Liver (tissue), 9 donors: Measurements from ENCODE around the gene P2RY8. TPM values are rescaled to one million over a fixed set of nuclear protein-coding genes. Genes with fewer than 3 reads are reported as not detected.

ENCODE experiments used
- DNase-seq: peaks from one replicate; pipeline ENCODE4 v3.0.0-alpha.2; 2017; ENCODE audit warnings: low spot score
- H3K27ac ChIP-seq, 2 donors: one replicate each; pipeline ENCODE4 v1.7.0; 2013; ENCODE audit warnings: inconsistent platforms in 2 of 2, low read length in 2 of 2, control low read depth in 1 of 2, low read depth in 1 of 2, mild to moderate bottlenecking in 1 of 2
- H3K27me3 ChIP-seq, 4 donors: one replicate each; pipeline versions ENCODE4 v1.6.1 to v1.7.0; 2013; ENCODE audit warnings: low read length in 3 of 4, inconsistent platforms in 1 of 4, mild to moderate bottlenecking in 1 of 4, moderate library complexity in 1 of 4; ENCODE audit not compliant: control insufficient read depth in 4 of 4, insufficient read depth in 4 of 4
- H3K36me3 ChIP-seq, 4 donors: one replicate each; pipeline versions ENCODE4 v1.6.1 to v1.7.0; 2013; ENCODE audit warnings: low read length in 3 of 4, mild to moderate bottlenecking in 3 of 4, low read depth in 1 of 4, moderate library complexity in 1 of 4; ENCODE audit not compliant: control insufficient read depth in 4 of 4, insufficient read depth in 3 of 4
- H3K4me1 ChIP-seq, 4 donors: one replicate each; pipeline versions ENCODE4 v1.6.1 to v1.7.0; 2013; ENCODE audit warnings: low read length in 3 of 4, mild to moderate bottlenecking in 3 of 4, moderate library complexity in 1 of 4; ENCODE audit not compliant: control insufficient read depth in 4 of 4, insufficient read depth in 4 of 4
- H3K4me3 ChIP-seq, 3 donors: one replicate each; pipeline versions ENCODE4 v1.6.1 to v1.7.0; 2013; ENCODE audit warnings: low read length in 3 of 3, control low read depth in 1 of 3, low read depth in 1 of 3, mild to moderate bottlenecking in 1 of 3
- H3K9ac ChIP-seq, 2 donors: one replicate each; pipeline ENCODE4 v1.7.0; 2013; ENCODE audit warnings: low read length in 2 of 2, mild to moderate bottlenecking in 2 of 2, moderate library complexity in 2 of 2, control low read depth in 1 of 2, low read depth in 1 of 2
- H3K9me3 ChIP-seq, 4 donors: one replicate each; pipeline versions ENCODE4 v1.6.1 to v1.7.0; 2013; ENCODE audit warnings: low read length in 3 of 4; ENCODE audit not compliant: control insufficient read depth in 4 of 4
- ATF3 ChIP-seq: IDR thresholded peaks from 2 replicates; pipeline ENCODE4 v1.6.1; 2016; ENCODE audit warnings: antibody characterized with exemption
- EGR1 ChIP-seq, 2 donors: IDR thresholded peaks; 2 replicates each; pipeline ENCODE4 v1.6.1; 2016 to 2018; ENCODE audit warnings: antibody characterized with exemption in 2 of 2, low read depth in 2 of 2
- FOXA1 ChIP-seq: IDR thresholded peaks from 2 replicates; pipeline ENCODE4 v1.6.1; 2016; ENCODE audit warnings: antibody characterized with exemption
- FOXA2 ChIP-seq: IDR thresholded peaks from 2 replicates; pipeline ENCODE4 v1.6.1; 2016; ENCODE audit warnings: antibody characterized with exemption
- GABPA ChIP-seq, 2 donors: IDR thresholded peaks in 1 of 2; conservative IDR thresholded peaks in 1 of 2; 2 replicates each; pipeline ENCODE4 v1.6.1; 2016; ENCODE audit warnings: antibody characterized with exemption in 2 of 2, mild to moderate bottlenecking in 1 of 2, moderate library complexity in 1 of 2
- HNF4A ChIP-seq, 2 donors: conservative IDR thresholded peaks; 2 replicates each; pipeline ENCODE4 v1.6.1; 2016; ENCODE audit warnings: antibody characterized with exemption in 2 of 2, mild to moderate bottlenecking in 2 of 2
- HNF4G ChIP-seq: IDR thresholded peaks from 2 replicates; pipeline ENCODE4 v1.6.1; 2016; ENCODE audit warnings: antibody characterized with exemption
- NR2F2 ChIP-seq: IDR thresholded peaks from 2 replicates; pipeline ENCODE4 v1.6.1; 2016; ENCODE audit warnings: antibody characterized with exemption
- RAD21 ChIP-seq, 2 donors: IDR thresholded peaks; 2 replicates each; pipeline ENCODE4 v1.6.1; 2016; ENCODE audit warnings: antibody characterized with exemption in 2 of 2, mild to moderate bottlenecking in 2 of 2
- RXRA ChIP-seq, 2 donors: IDR thresholded peaks; 2 replicates each; pipeline ENCODE4 v1.6.1; 2017 to 2018; ENCODE audit warnings: antibody characterized with exemption in 2 of 2, mild to moderate bottlenecking in 1 of 2
- SP1 ChIP-seq: IDR thresholded peaks from 2 replicates; pipeline ENCODE4 v1.6.1; 2018; ENCODE audit warnings: antibody characterized with exemption, mild to moderate bottlenecking
- TAF1 ChIP-seq: conservative IDR thresholded peaks from 2 replicates; pipeline ENCODE4 v1.6.1; 2016; ENCODE audit warnings: antibody characterized with exemption, mild to moderate bottlenecking
- YY1 ChIP-seq: IDR thresholded peaks from 2 replicates; pipeline ENCODE4 v1.6.1; 2016; ENCODE audit warnings: antibody characterized with exemption, mild to moderate bottlenecking
- WGBS: extraction: QIAGEN DNeasy Blood & Tissue Kit; methylation state at CpG from one replicate; pipeline ENCODE4 v1.1.7; 2013; 5-methylcytosine and 5-hydroxymethylcytosine counted together
- polyA plus RNA-seq, 2 donors: library from polyadenylated mRNA; stranded (reverse) in 1 of 2; unstranded in 1 of 2; fragments of 200-250 nt in 1 of 2; fragments of >200 nt in 1 of 2; fragmentation: Nextera tagmentation in 1 of 2; extraction: Ambion mirVana in 1 of 2; gene quantifications; one replicate each; pipeline versions ENCODE4 v1.2.1 to v1.2.3, GENCODE V29; 2013 to 2015
- total RNA-seq, 2 donors: library from RNA; depleted of rRNA; stranded (reverse); fragments of >200 nt; gene quantifications; one replicate each; pipeline ENCODE4 v1.2.3, GENCODE V29; 2014
- TF ChIP-seq, protein P1 (sequence below): IDR thresholded peaks from 2 replicates; pipeline ENCODE4 v1.6.1; 2016; ENCODE audit warnings: antibody characterized with exemption
- TF ChIP-seq, protein P2 (sequence below): IDR thresholded peaks from 2 replicates; pipeline ENCODE4 v1.6.1; 2016; ENCODE audit warnings: antibody characterized with exemption, mild to moderate bottlenecking
- TF ChIP-seq, protein P3 (sequence below): IDR thresholded peaks from 2 replicates; pipeline ENCODE4 v1.6.1; 2016; ENCODE audit warnings: antibody characterized with exemption
- donor health status: healthy.
- donor health status: healthy.
- donor health status: healthy.
- donor health status: healthy.
- donor health status: healthy.

The P2RY8 gene
- total and polyA plus RNA-seq, 4 donors: 0.24 to 4.4 (median 0.59) TPM

GRCh38 chrX:1487401-1487800 is 49.6 kb downstream of the P2RY8 start:
- H3K4me3 ChIP-seq: no peak overlapping the region
- no peaks in the 10 kb centered on the region for H3K36me3 ChIP-seq
- no peak overlapping the region for H3K9ac ChIP-seq
- TF ChIP-seq EGR1 (IDR thresholded peaks at IDR 0.05; ENCODE audit: low read depth in 2 of 2): no peak
- TF ChIP-seq NR2F2: no peak
- TF ChIP-seq, protein P1, sequence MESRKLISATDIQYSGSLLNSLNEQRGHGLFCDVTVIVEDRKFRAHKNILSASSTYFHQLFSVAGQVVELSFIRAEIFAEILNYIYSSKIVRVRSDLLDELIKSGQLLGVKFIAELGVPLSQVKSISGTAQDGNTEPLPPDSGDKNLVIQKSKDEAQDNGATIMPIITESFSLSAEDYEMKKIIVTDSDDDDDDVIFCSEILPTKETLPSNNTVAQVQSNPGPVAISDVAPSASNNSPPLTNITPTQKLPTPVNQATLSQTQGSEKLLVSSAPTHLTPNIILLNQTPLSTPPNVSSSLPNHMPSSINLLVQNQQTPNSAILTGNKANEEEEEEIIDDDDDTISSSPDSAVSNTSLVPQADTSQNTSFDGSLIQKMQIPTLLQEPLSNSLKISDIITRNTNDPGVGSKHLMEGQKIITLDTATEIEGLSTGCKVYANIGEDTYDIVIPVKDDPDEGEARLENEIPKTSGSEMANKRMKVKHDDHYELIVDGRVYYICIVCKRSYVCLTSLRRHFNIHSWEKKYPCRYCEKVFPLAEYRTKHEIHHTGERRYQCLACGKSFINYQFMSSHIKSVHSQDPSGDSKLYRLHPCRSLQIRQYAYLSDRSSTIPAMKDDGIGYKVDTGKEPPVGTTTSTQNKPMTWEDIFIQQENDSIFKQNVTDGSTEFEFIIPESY: no peak
- no peak for TF ChIP-seq RAD21 (IDR thresholded peaks at IDR 0.05)
- TF ChIP-seq SP1: no peak
- TF ChIP-seq GABPA (IDR thresholded peaks at IDR 0.05 in 1 of 2, conservative IDR thresholded peaks at IDR 0.05 in 1 of 2): no peak
- TF ChIP-seq TAF1: no peak
- TF ChIP-seq ATF3: no peak
- no peak for TF ChIP-seq FOXA1
- TF ChIP-seq YY1: no peak
- TF ChIP-seq FOXA2: no peak
- WGBS: 82% methylated on average over 5 of the region's 5 CpGs
- no peaks in the 10 kb centered on the region for H3K27me3 ChIP-seq
- H3K4me1 ChIP-seq: no peaks in the 10 kb centered on the region
- peak overlapping the region in 1 of 2 donors; percentile 2 for H3K27ac ChIP-seq
- DNase-seq: no peak
- peaks cover 0 to 6% (median 0%) of the 10 kb centered on the region in 4 donors for H3K9me3 ChIP-seq

DNA sequence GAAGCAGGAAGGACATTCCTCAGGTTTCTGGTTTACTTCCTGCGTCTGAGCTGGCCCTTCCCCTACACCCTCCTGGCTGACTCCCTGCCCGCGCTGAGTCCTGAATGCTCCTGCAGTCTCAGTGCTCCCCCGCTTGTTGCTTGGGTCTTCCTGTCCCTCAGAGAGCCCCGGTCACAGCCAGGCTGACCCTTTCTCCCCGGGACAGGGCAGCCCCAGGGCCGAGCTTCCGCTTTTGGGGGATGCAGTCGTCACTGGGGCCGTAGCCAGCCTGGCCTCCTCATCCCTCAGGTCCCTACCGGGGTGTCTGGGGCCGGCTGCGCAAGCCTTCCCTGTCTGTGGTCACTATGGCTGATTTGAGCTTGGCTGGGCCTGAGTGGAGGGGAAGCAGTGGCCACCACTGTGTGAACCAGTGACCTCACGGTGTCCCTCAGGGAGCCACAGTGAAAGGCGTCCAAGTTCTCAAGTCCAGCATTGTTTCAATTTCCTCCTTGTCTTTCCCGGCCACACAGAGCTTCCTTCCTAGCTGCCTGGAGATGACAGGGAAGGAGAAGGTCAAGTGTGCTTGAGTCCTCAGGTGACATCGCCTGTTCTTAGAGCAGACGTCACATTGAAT is 50.1 kb downstream of the P2RY8 start:
- no peaks in the 10 kb centered on the region for H3K27me3 ChIP-seq
- H3K4me3 ChIP-seq: no peak overlapping the region
- no peak overlapping the region for H3K9ac ChIP-seq
- TF ChIP-seq TAF1 (no peak), RXRA (IDR thresholded peaks at IDR 0.05) (peak; percentile 60), FOXA2 (no peak), NR2F2 (peak; percentile 75), RAD21 (IDR thresholded peaks at IDR 0.05) (no peak), HNF4G (no peak), GABPA (IDR thresholded peaks at IDR 0.05 in 1 of 2, conservative IDR thresholded peaks at IDR 0.05 in 1 of 2) (no peak), HNF4A (conservative IDR thresholded peaks at IDR 0.05) (no peak)
- TF ChIP-seq, protein P2, sequence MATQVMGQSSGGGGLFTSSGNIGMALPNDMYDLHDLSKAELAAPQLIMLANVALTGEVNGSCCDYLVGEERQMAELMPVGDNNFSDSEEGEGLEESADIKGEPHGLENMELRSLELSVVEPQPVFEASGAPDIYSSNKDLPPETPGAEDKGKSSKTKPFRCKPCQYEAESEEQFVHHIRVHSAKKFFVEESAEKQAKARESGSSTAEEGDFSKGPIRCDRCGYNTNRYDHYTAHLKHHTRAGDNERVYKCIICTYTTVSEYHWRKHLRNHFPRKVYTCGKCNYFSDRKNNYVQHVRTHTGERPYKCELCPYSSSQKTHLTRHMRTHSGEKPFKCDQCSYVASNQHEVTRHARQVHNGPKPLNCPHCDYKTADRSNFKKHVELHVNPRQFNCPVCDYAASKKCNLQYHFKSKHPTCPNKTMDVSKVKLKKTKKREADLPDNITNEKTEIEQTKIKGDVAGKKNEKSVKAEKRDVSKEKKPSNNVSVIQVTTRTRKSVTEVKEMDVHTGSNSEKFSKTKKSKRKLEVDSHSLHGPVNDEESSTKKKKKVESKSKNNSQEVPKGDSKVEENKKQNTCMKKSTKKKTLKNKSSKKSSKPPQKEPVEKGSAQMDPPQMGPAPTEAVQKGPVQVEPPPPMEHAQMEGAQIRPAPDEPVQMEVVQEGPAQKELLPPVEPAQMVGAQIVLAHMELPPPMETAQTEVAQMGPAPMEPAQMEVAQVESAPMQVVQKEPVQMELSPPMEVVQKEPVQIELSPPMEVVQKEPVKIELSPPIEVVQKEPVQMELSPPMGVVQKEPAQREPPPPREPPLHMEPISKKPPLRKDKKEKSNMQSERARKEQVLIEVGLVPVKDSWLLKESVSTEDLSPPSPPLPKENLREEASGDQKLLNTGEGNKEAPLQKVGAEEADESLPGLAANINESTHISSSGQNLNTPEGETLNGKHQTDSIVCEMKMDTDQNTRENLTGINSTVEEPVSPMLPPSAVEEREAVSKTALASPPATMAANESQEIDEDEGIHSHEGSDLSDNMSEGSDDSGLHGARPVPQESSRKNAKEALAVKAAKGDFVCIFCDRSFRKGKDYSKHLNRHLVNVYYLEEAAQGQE: no peak
- TF ChIP-seq, protein P3, sequence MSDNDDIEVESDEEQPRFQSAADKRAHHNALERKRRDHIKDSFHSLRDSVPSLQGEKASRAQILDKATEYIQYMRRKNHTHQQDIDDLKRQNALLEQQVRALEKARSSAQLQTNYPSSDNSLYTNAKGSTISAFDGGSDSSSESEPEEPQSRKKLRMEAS: peak; percentile 15
- no peaks in the 10 kb centered on the region for H3K36me3 ChIP-seq
- H3K9me3 ChIP-seq: peaks cover 0 to under 1% (median 0%) of the 10 kb centered on the region in 4 donors
- no peak for DNase-seq
- WGBS: 61% methylated on average over 18 of the region's 18 CpGs
- peak overlapping the region; percentile 13 to 70 for H3K27ac ChIP-seq
- H3K4me1 ChIP-seq: peaks cover 0 to 4% (median 4%) of the 10 kb centered on the region in 4 donors
